PFSK-1 (cell line): Measurements from ENCODE around the gene FLII.

Source experiments
- FOXP2 ChIP-seq: optimal IDR thresholded peaks from 2 replicates; pipeline ENCODE3; 2011; ENCODE audit warnings: borderline replicate concordance, control low read depth, inconsistent platforms; ENCODE audit not compliant: insufficient read depth; ENCODE audit errors: extremely low read length, extremely low read depth
- POLR2AphosphoS5 ChIP-seq: IDR thresholded peaks from 2 replicates; pipeline ENCODE4 v1.6.1; 2012; ENCODE audit warnings: low read depth, mild to moderate bottlenecking, control low read depth, low read length, moderate library complexity
- REST ChIP-seq, 2 experiments: IDR thresholded peaks; 2 replicates each; pipeline versions ENCODE4 v1.6.1 to v1.8.0; 2011 to 2012; ENCODE audit warnings: low read depth in 2 of 2, low read length in 2 of 2, control low read depth in 1 of 2, inconsistent platforms in 1 of 2, mild to moderate bottlenecking in 1 of 2, moderate library complexity in 1 of 2; ENCODE audit not compliant: insufficient read depth in 1 of 2
- SIN3A ChIP-seq: IDR thresholded peaks from 2 replicates; pipeline ENCODE4 v1.6.1; 2012; ENCODE audit warnings: mild to moderate bottlenecking, low read length, moderate library complexity, borderline replicate concordance; ENCODE audit not compliant: insufficient read depth
- TAF1 ChIP-seq: IDR thresholded peaks from 2 replicates; pipeline ENCODE4 v1.6.1; 2012; ENCODE audit warnings: low read length, control low read depth, borderline replicate concordance; ENCODE audit not compliant: insufficient read depth

- TF ChIP-seq SIN3A (no peak), POLR2AphosphoS5 (no peak), FOXP2 (no peak), REST (IDR thresholded peaks at IDR 0.05; ENCODE audit: insufficient read depth in 1 of 2, low read depth in 2 of 2, low read length in 2 of 2) (no peak), TAF1 (no peak)
Observed at GRCh38 chr17:18262111-18262510, 3.6 kb upstream of the FLII start.
